HG03139 (cell line): ENCODE data around the gene ARL11.
A peak's percentile ranks its signal among the peaks of the same experiment; 100 is the strongest.
"Not testable (repeated sequence)": the region's sequence is repeated elsewhere in the genome, so short reads cannot be mapped to it uniquely, and the experiment has no call there.

ENCODE experiments used
- ATAC-seq: cut with Tn5 transposase; IDR thresholded peaks from one replicate; pipeline ENCODE4 v1.9.1; 2021; ENCODE audit not compliant: unreplicated experiment

Gene ARL11

DNA sequence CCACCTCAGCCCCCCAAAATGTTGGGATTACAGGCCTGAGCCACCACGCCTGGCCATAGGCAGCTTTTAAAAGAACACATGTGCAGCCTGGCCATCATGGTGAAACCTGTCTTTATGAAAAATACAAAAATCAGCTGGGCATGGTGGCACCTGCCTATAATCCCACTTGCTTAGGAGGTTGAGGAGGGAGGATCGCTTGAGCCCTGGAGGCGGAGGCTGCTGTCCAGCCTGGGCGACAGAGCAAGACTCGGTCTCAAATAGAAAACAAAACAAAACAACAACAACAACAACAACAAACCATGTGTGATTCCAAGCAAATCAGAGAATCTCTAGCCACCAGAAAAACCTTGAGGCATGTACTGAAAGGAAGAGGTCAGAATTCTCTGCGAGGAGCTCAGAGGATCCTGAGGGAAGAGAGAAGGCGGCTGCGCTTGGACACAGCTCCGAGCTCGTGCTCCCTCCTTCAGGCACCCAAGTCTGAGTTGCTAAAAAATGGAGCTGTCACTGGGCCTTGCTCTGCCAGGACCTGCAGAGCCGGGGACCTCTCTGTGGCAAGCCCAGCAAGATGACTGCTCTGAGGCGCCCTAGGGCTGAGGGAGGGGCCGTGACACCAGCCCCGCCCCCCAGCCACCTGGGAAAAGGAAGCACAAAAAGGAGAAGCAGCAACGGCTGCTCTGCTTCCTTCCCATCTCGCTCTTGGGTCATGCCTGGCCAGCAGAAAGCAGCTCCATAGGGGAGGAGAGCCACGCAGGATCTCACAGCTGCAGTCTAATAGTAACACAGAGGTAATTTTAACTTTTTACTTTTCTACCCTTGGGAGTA lies at the start of gene ARL11:
TSS of gene ARL11 (plus strand) at position 677 of the 822 bp plus-strand sequence. CDS start 1,941 bp downstream, outside the sequence.
- peak; percentile 96 for ATAC-seq

DNA sequence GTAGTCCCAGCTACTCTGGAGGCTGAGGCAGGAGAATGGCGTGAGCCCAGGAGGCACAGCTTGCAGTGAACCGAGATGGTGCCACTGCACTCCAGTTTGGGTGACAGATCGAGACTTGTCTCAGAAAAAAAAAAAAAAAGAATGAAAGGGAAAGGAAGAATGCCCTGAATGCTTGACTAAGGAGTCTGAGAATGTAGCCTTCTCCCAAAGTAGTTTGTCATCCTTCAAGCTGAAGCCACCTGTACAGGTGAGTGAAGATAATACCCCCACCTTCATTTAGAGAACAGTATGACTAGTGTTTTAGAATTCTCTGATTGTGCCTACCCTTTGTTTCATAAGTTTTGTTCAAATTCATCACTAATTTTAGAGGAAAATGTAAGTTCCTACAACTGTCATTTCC lies 48.8 kb upstream of the ARL11 start:
- ATAC-seq, result no peak

DNA sequence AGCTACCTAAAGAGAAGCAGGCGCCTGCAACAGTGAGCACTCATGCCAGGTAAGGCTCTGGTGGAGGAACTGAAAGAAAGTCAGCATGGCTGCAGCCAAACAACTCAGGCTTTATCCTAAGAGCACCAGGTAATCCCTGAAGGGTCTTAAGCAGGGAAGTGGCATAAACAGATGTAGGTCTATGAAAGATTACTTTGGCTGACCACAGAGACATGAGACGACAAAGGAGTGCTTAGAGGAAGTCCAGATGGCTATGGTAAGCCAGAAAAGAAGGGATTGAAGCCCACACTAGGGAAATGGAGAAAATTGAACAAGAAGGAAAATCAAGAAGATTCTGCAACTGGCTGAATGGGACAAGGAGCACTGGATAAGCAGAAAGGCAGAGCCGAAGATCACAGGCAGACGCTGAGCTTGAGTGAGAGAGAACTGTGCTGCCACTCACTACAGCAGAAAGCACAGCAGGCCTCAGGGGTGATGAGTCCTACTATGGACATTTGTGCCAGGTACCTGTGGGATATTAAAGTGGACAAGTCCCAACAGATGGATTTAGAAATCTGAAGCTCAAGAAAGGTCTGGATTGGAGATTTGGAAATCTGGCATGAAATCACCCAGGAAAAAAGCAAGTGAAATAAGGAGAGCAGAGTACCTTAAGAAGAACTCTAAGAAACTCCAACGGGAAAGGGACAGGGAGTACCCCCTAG lies 47.2 kb upstream of the ARL11 start:
- no peak for ATAC-seq

DNA sequence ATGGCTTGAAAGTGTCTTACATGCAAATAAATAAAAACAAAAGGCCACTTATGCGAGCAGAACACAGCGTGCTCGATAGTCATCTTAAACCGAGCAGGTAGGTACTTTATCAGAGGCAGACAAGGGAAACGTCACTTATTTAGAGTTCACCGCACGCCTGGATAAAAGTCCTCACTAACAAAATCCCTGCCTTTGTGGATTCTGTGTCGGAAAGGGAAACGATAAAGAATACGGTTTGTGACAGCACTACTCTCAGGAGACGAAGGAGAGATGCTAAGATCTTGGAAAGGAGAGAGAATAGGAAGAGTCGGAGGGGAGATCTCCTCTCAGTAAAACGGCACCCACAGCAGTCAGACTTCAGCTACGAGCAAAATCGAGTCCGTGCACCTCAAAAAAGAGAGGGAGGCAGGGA lies 43.5 kb upstream of the ARL11 start:
- peak; percentile 2 for ATAC-seq

DNA sequence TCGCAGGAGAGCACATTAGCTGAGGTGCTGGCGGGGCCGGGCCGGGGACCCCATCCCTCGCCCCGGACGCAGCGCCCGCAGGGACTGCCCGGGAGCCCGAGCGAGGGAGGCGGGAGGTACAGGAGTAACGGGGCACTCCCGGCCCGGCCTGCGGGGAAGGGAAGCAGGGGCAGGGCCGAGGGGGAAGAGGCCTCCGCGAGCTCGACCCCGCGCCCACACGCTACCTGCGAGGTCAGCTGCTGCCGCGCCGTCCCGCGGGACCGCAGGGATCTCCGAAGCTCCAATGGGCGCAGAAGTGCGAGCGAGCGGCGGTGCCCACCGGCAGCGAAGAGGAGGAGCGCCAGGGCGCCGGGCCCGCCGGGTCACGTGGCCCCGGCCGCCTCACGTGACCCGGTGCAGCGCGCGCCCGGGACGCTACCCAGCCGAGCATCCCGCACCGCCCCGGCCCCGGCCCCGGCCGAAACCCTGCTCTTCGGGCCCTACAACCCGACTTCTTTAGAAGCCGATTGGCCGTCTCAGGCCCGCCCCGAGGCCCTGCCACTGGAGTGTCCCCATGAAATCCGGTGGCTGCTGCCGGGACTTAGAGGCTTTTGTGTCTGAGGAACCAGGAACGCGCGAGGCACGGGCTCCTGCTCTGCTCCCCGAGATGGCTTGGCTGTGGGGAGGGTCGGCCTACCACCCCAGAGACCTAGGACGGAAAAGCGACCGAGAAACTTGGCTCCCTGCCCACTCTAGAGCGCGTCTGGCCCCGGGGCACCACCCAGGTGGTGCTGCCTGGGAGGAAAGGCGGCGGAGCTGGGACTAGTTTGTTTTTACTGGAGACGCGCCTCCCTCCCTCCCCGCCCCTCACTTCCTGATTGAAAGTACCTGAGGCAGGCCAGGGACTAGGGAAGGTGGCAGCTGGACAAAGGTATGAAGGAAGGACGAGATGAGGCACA lies 42.8 kb upstream of the ARL11 start, which contains the start of gene RCBTB1:
TSS of gene RCBTB1 (minus strand) at position 339 of the 938 bp plus-strand sequence. CDS start 18,279 bp downstream, outside the sequence.
- ATAC-seq, result peak; percentile 86

DNA sequence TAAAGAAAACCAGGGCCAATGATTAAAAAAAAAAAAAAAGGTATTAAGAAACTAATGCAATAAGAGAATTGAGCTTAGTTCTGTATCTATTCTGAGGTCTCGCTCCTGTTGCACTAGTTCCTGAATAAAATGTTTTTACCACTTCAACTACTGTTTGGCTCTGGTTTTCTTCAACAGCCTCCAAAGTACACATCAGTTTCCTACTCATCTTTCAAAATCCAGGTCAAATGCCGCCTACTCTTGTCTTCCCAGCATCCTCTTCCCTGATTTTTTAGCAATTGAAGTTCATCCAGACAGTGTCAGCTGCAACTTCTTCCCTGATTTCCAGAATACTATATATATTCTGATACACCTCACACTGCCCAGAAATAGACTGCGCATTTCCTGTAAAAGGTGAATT lies 41.6 kb upstream of the ARL11 start:
- ATAC-seq, result no peak

DNA sequence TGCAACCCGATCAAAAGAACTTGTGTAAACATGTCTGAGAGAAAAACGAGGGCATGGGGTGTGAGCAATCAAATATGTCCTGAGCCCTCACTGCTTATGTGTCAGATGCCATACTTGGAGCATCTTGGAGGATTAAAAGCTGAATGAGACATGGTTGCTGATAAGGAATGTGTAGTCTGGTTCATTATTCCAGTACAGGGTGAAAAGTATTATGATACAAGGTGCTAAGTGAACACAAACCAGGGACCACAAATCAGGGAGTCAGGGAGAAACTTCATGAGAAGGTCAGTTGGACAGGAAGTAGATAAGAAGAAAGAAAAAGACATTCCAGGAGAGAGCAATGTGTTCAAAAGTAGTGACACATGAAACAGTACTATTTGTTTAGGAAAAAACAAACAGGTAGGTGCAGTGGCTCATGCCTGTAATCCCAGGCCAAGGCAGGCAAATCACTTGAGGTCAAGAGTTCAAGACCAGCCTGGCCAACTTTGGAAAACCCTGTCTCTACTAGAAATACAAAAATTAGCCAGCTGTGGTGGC lies 40.9 kb upstream of the ARL11 start:
- ATAC-seq, result no peak

DNA sequence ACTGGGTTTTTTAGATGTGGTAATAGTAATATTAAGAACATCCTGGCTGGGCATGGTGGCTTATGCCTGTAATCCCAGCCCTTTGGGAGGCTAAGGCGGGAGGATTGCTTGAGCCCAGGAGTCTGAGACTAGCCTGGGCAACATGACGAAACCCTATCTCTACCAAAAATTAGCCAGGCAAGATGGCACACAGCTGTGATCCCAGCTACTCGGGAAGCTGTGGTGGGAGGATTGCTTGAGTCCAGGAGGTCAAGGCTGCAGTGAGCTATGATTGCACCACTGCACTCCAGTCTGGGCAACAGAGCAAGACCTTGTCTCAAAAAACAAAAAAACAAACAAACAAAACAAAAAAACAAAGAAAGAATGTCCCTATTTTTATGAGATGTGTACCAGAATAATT lies 37.6 kb upstream of the ARL11 start:
- ATAC-seq, result not testable (repeated sequence)

DNA sequence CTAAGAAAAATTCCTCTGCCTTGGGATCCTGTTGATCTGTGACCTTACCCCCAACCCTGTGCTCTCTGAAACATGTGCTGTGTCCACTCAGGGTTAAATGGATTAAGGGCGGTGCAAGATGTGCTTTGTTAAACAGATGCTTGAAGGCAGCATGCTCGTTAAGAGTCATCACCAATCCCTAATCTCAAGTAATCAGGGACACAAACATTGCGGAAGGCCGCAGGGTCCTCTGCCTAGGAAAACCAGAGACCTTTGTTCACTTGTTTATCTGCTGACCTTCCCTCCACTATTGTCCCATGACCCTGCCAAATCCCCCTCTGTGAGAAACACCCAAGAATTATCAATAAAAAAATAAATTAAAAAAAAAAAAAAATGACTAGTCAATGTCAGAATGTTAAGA lies 34.4 kb upstream of the ARL11 start:
- ATAC-seq, result not testable (repeated sequence)

DNA sequence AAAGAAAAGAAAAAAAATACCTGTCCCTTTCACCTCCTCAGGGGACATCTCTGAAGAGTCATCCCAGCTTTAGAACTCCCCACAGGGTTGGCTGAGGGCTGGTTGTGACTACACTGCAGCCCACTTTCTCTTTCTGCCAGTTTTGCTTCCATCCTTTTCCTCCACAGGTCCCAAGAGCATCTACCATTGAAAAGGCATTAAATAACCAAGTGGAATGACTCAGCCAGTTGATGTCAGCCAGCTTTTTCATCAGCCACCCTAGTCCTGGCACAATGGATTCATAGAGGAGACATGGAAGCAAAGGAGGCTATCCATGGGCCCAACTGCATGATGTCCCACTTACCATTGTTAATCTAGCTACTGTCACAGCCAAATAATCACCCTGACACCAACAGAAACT lies 33.7 kb upstream of the ARL11 start:
- no peak for ATAC-seq

DNA sequence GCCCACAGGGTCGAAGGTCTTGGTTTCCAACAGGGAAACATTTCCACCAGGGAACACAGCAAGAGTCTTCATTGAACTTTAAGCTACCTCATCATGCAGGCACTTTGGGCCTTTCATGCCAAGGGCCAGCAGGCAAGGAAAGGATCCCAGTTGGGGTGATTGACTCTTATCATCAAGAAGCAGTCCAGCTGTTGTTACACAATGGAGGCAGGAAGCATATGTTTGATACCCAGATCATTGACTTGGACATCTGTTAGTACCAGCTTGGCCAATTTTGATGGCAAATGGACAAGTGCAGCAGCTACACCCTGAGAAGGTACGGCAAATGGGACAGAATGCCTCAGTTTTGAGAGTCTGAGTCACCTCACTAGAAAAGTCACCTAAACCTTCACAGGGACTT lies 32.1 kb upstream of the ARL11 start:
- ATAC-seq, result no peak

DNA sequence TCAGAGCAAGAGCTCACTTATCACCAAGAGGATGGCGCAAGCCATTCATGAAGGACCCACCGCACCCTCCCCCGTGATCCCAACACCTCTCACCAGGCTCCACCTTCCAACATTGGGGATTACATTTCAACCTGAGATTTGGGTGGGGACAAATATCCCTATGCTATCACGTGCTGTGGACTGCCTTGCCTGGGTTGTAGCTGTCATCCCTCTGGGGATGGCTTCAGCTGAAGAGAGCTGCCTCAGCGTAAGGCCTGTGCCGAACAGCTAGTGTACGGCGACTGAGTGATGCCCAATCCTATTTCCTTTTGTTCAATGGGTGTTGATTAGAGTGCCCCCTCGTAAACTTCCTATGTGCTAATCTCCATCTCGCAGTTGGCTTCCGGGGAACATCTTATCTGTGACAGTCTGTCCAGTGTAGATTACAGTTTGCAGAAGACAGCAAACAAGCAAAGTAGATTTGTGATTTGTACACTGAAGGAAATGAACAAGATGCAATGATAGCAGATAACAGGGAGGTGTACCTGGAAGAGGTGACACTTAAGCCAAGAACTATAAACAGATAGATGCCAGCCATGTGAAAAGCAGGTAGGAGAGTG lies 31.2 kb upstream of the ARL11 start:
- no peak for ATAC-seq

DNA sequence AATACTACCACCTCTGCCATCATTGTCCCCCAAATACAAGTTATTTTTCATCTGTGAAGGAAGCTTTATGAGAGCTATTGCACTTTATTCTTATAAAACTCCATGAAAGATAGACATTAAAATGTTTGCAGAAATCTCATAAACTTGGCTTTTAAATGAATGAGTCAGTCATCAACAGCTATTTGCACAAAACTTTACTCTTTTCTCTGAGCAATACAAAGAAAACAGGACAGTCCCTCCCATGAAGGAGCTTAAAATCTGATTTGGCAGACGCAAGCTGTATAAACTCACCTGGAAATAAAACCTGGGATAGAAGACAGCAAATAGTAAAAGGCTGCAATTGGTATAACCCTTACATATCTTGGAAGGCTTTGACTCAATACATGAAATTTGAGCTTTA lies 26.3 kb upstream of the ARL11 start:
- no peak for ATAC-seq

DNA sequence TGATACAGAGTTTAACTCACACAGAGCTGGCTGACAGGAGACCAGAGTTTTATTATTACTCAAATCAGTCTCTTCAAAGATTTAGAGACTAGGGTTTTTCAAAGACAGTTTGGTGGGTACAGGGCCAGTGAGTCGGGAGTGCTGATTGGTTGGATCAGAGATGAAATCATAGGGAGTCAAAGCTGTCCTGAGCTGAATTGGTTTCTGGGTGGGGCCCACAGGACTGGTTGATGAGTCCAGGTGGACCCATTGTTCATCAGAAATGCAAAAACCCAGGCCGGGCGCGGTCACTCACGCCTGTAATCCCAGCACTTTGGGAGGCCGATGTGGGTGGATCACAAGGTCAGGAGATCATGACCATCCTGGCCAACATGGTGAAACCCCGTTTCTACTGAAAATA lies 25.7 kb upstream of the ARL11 start:
- not testable (repeated sequence) for ATAC-seq

DNA sequence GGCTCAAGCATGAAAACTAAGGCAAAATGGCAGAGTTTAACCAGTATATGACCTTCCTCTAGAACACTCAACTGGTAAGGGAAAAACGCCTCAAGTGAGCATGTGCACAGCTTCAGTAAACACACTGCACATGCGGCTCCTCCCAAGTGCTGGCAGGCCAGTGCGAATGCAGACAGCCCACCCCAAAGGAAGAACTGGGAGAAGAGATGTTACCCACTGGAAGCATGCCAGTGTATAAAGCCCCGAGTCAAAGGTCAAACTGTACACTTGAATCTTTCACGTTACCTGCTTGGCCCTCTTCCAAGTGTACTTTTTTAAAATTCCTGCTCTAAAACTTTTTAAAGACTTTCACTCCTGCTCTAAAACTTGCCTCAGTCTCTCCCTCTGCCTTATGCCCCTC lies 23.7 kb upstream of the ARL11 start:
- ATAC-seq, result no peak

DNA sequence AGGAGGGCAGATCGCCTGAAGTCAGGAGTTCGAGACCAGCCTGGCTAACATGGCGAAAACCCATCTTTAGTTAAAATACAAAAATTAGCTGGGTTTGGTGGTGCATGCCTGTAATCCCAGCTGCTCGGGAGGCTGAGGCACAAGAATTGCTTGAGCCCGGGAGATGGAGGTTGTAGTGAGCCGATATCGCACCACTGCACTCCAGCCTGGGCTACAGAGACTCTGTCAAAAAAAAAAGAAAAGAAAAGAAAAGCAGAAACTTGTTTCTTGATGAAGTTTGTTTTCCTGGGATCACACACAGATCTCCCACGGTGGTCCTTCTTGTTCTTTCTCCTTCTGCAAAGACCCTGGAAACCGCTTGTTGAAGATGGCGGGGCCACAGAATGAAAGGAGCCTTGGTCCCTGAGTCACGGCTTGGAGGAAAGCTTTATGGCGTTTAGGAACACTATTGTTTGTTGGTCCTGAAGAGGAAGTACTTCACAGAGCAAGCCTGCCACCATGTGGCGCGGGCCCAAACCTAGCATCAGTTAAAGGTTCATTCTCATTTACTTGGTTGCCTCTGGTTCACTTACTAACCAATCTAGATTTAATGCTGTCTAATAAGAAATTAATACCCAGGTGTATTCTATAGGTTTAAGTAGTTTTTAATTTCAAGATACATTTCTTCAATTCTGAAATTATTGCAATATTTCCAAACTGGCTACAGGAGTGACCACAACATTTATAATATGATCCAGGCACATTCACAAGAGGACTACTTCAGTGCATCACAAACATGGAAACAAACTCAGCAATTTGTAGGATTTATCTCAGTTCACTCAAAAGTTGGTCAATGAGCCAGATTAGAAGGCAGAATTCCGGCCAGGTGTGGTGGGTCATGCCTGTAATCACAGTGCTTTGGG lies 21.3 kb upstream of the ARL11 start:
- peak; percentile 90 for ATAC-seq

DNA sequence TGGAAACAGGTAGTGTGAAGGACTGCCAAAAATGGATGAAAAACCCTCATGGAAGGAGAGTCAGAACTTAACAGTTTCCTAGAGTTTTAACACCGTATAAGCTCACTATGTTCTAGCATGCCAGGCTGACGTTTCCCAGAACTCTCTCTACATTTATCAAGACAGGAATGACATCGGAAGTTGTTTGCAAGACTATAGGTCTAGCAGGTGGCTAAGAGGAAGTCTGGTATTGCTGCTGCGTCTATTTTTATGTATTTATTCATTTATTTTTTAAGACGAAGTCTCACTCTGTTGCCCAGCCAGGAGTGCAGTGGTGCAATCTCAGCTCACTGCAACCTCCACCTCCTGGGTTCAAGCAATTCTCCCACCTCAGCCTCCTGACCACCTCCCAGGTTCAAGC lies 20.5 kb upstream of the ARL11 start:
- no peak for ATAC-seq

DNA sequence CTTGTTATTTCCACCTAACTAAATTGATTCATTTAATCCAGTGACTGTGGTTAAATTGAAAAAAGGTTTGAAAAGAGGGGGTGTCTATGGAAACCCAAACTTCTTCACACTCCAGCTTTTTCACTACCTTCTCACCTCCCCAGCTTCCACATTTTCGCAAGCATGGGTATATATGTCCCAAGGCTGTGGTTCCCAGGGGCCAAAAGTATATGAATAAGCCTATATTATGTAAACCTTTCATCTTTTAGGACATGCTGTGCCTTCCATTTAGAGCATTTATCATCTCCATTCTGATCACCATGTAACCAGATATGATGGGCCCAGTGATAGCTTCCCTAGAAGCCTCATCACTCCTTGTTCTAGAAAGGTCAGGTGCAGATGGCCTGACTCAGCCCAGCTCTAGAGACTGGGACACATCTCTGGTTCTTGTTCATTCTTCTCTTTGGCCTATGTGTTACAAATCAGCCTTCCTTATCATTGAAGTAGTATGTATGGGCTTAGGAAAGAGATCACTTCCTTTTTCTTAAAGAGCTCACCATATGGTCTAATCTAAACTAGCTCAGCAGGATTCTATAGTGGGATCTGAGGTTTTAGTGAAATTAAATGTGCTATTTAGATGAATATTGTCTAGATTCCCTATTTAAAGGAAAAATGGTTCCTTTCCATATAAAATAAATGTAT lies 19.5 kb upstream of the ARL11 start:
- no peak for ATAC-seq

DNA sequence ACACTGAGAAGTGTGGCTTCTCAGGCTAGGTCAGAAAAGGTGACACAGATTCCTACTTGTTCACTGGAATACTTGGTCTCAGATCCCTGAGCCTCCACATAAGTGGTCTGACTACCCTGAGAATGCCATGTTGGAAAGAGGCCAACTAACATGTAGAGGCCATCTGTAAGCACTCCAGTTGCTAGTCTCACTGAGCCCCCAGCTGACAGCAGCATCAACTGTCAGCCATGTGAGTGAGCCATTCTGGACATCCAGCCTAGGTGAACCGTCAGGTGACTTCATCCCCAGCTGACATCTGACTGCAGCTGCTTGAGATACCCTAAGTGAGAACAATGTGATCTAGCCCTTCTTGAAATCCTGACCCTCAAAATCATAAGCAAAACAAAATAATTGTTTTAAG lies 18.1 kb upstream of the ARL11 start:
- ATAC-seq, result no peak
